Vagina (tissue), 2 donors: ENCODE data around the gene ZMYND8.

Experiments
- CTCF ChIP-seq, 3 experiments: fragments of 450-650 bp in 2 of 3; fragments of 200-600 bp in 1 of 3; sonication (generic) in 1 of 3; IDR thresholded peaks; one replicate each; pipeline ENCODE4 v1.5.1; 2017 to 2019; ENCODE audit warnings: antibody characterized with exemption in 3 of 3, mild to moderate bottlenecking in 2 of 3, moderate library complexity in 2 of 3
- POLR2A ChIP-seq, 2 donors: fragments of 450-650 bp; IDR thresholded peaks; one replicate each; pipeline ENCODE4 v1.6.1; 2017; ENCODE audit warnings: antibody characterized with exemption in 2 of 2, mild to moderate bottlenecking in 2 of 2, moderate library complexity in 2 of 2
- POLR2AphosphoS5 ChIP-seq, 2 donors: sonication (generic); formaldehyde crosslinking; IDR thresholded peaks; one replicate each; pipeline ENCODE4 v1.9.0; 2017; ENCODE audit warnings: antibody characterized with exemption in 2 of 2, mild to moderate bottlenecking in 2 of 2, low read depth in 1 of 2; ENCODE audit not compliant: insufficient read depth in 1 of 2

GRCh38 chr20:47332381-47333206 is 23.9 kb downstream of the ZMYND8 start:
- TF ChIP-seq CTCF (IDR thresholded peaks at IDR 0.05) (no peak), POLR2AphosphoS5 (IDR thresholded peaks at IDR 0.05; ENCODE audit: insufficient read depth in 1 of 2, low read depth in 1 of 2) (no peak), POLR2A (IDR thresholded peaks at IDR 0.05) (no peak)
